Endothelial cell (in vitro differentiated cells): ENCODE data around the gene FLNA. TPM values are rescaled to one million over a fixed set of nuclear protein-coding genes. Genes with fewer than 3 reads are reported as not detected.

Experiments
- DNase-seq: peaks from one replicate; pipeline ENCODE4 v3.0.0; 2021; ENCODE audit warnings: low spot score
- H3K27ac Mint-ChIP-seq: one replicate; pipeline ENCODE4 v1.8.0; 2021; ENCODE audit warnings: mixed read lengths, inconsistent platforms; ENCODE audit not compliant: unreplicated experiment
- H3K27me3 Mint-ChIP-seq: one replicate; pipeline ENCODE4 v1.8.0; 2021; ENCODE audit warnings: mild to moderate bottlenecking, moderate library complexity, mixed read lengths, inconsistent platforms; ENCODE audit not compliant: unreplicated experiment
- H3K36me3 Mint-ChIP-seq: one replicate; pipeline ENCODE4 v1.8.0; 2021; ENCODE audit warnings: mild to moderate bottlenecking, low read depth, mixed read lengths, inconsistent platforms; ENCODE audit not compliant: unreplicated experiment
- H3K4me1 Mint-ChIP-seq: one replicate; pipeline ENCODE4 v1.8.0; 2021; ENCODE audit warnings: mild to moderate bottlenecking, mixed read lengths, inconsistent platforms; ENCODE audit not compliant: unreplicated experiment
- H3K4me3 Mint-ChIP-seq: one replicate; pipeline ENCODE4 v1.8.0; 2021; ENCODE audit warnings: mild to moderate bottlenecking, mixed read lengths, inconsistent platforms; ENCODE audit not compliant: unreplicated experiment
- H3K9me3 Mint-ChIP-seq: one replicate; pipeline ENCODE4 v1.8.0; 2021; ENCODE audit warnings: mixed read lengths, inconsistent platforms; ENCODE audit not compliant: unreplicated experiment
- CTCF ChIP-seq: fragments of 200-600 bp; sonication (generic); IDR thresholded peaks from one replicate; pipeline ENCODE4 v1.5.0; 2021; ENCODE audit warnings: antibody characterized with exemption; ENCODE audit not compliant: unreplicated experiment
- total RNA-seq: library from RNA; stranded (reverse); fragmentation: NEBNext Ultra II Directional; extraction: Animal tissue kit (Norgen Biotek cat#: 25700); gene quantifications from one replicate; pipeline ENCODE4 v1.2.1, GENCODE V29; 2021; ENCODE audit not compliant: unreplicated experiment

FLNA gene
- total RNA-seq, 1 donor from 2014 or later: 1,022 TPM

- DNase-seq: no peak
- H3K4me1 Mint-ChIP-seq: peaks cover 14% of the 10 kb centered on the region
- peak overlapping the region; percentile 82 for H3K4me3 Mint-ChIP-seq
- H3K36me3 Mint-ChIP-seq: peaks cover 3% of the 10 kb centered on the region
- peaks cover 5% of the 10 kb centered on the region for H3K27me3 Mint-ChIP-seq
- peak overlapping the region; percentile 53 for H3K27ac Mint-ChIP-seq
- no peaks in the 10 kb centered on the region for H3K9me3 Mint-ChIP-seq
- no peak for TF ChIP-seq CTCF
Measured at GRCh38 chrX:154408659-154409221, 34.3 kb upstream of the FLNA start.

- Mint-ChIP-seq H3K27ac (no peak overlapping the region), H3K9me3 (no peaks in the 10 kb centered on the region), H3K27me3 (peaks cover 4% of the 10 kb centered on the region), H3K4me1 (peaks cover 10% of the 10 kb centered on the region), H3K36me3 (peaks cover 5% of the 10 kb centered on the region), H3K4me3 (no peak overlapping the region)
- no peak for DNase-seq
- TF ChIP-seq CTCF: no peak
Measured at GRCh38 chrX:154404625-154405192, 30.3 kb upstream of the FLNA start.

GRCh38 chrX:154403858-154404257 is 29.4 kb upstream of the FLNA start:
- H3K36me3 Mint-ChIP-seq: peaks cover 12% of the 10 kb centered on the region
- no peak for DNase-seq
- no peaks in the 10 kb centered on the region for H3K9me3 Mint-ChIP-seq
- H3K27me3 Mint-ChIP-seq: peaks cover 11% of the 10 kb centered on the region
- no peak overlapping the region for H3K4me3 Mint-ChIP-seq
- peak overlapping the region; percentile 74 for H3K27ac Mint-ChIP-seq
- peaks cover 15% of the 10 kb centered on the region for H3K4me1 Mint-ChIP-seq
- no peak for TF ChIP-seq CTCF

- DNase-seq: no peak
- no peak overlapping the region for H3K4me3 Mint-ChIP-seq
Measured at GRCh38 chrX:154403192-154403591, 28.8 kb upstream of the FLNA start.

More at GRCh38 chrX:154403192-154403591, 28.8 kb upstream of the FLNA start:
- no peaks in the 10 kb centered on the region for H3K9me3 Mint-ChIP-seq
- peaks cover 13% of the 10 kb centered on the region for H3K4me1 Mint-ChIP-seq
- TF ChIP-seq CTCF: no peak
- no peak overlapping the region for H3K27ac Mint-ChIP-seq
- peaks cover 18% of the 10 kb centered on the region for H3K27me3 Mint-ChIP-seq
- H3K36me3 Mint-ChIP-seq: peaks cover 19% of the 10 kb centered on the region
